ENCODE measurements around the gene FIBCD1.

- no peak for TF ChIP-seq CTCF (IDR thresholded peaks at IDR 0.05)
- TF ChIP-seq POLR2A (IDR thresholded peaks at IDR 0.05) = no peak
Measured at GRCh38 chr9:130938184-130938651, 829 bp downstream of the FIBCD1 start.
